GM10248 (cell line): ENCODE measurements around the gene TRPV4.

Experiments
- CTCF ChIA-PET: fragments of 300-600 bp; sonication (Branson Sonifier 250); formaldehyde crosslinking; extraction: SDS; loops from one replicate; lab custom pipeline; 2021; ENCODE audit warnings: antibody characterized with exemption; lab: Yijun Ruan, JAX
- POLR2A ChIA-PET: fragments of 350-650 bp; sonication (Branson Sonifier 250); formaldehyde crosslinking; extraction: SDS; loops from one replicate; lab custom pipeline; 2020; ENCODE audit warnings: antibody characterized with exemption; lab: Yijun Ruan, JAX
- DNase-seq: peaks from one replicate; pipeline ENCODE4 v3.0.0; 2012; ENCODE audit errors: extremely low spot score
- CTCF ChIP-seq: IDR thresholded peaks from 2 replicates; pipeline ENCODE4 v1.5.1; 2012; ENCODE audit warnings: mild to moderate bottlenecking, low read depth; ENCODE audit errors: extremely low read depth, missing control alignments, control extremely low read depth

Gene TRPV4

GRCh38 chr12:109763201-109763841 lies 69.9 kb downstream of the TRPV4 start:
- no peak for DNase-seq
- CTCF ChIA-PET, result interaction anchor here (1.0 to 1.6 kb wide), 2 partner anchors 11 to 67 kb away, joined by 3 to 4 read pairs; no protein-coding TSS in a partner anchor
- TF ChIP-seq CTCF, result no peak
- POLR2A ChIA-PET, result no interaction called here

GRCh38 chr12:109762673-109763191 lies 70.5 kb downstream of the TRPV4 start:
- TF ChIP-seq CTCF, result no peak
- POLR2A ChIA-PET, result no interaction called here
- CTCF ChIA-PET, result interaction anchor here (1.6 kb wide), 1 partner anchor 67 kb away, joined by 3 read pairs; no protein-coding TSS in a partner anchor
- no peak for DNase-seq

GRCh38 chr12:109762071-109762672 lies 71.0 kb downstream of the TRPV4 start:
- CTCF ChIA-PET, result no interaction called here
- TF ChIP-seq CTCF, result no peak
- POLR2A ChIA-PET, result no interaction called here
- no peak for DNase-seq

- no peak for TF ChIP-seq CTCF
- ChIA-PET POLR2A (no interaction called here), CTCF (interaction anchor here (1.3 kb wide), 1 partner anchor 14 kb away, joined by 8 read pairs; no protein-coding TSS in a partner anchor)
- DNase-seq, result no peak
Observed at GRCh38 chr12:109760930-109761921, 72.0 kb downstream of the TRPV4 start.

GRCh38 chr12:109760031-109760929 lies 72.9 kb downstream of the TRPV4 start:
- no peak for TF ChIP-seq CTCF
- POLR2A ChIA-PET, result no interaction called here
- CTCF ChIA-PET, result interaction anchor here (1.3 kb wide), 1 partner anchor 15 kb away, joined by 8 read pairs; no protein-coding TSS in a partner anchor
- DNase-seq, result no peak

GRCh38 chr12:109759595-109759994 lies 73.6 kb downstream of the TRPV4 start:
- no peak for TF ChIP-seq CTCF
- ChIA-PET CTCF (no interaction called here), POLR2A (no interaction called here)
- DNase-seq, result no peak
